C4-2B (cell line): ENCODE measurements around the gene LIN28B.

Experiments used
- ZFX ChIP-seq: fragments of 450-650 bp; IDR thresholded peaks from 2 replicates; pipeline ENCODE4 v1.6.1; 2017
- TF ChIP-seq, protein P1 (sequence below): fragments of 450-650 bp; conservative IDR thresholded peaks from 2 replicates; pipeline ENCODE4 v1.5.1; 2017; ENCODE audit warnings: mild to moderate bottlenecking

DNA sequence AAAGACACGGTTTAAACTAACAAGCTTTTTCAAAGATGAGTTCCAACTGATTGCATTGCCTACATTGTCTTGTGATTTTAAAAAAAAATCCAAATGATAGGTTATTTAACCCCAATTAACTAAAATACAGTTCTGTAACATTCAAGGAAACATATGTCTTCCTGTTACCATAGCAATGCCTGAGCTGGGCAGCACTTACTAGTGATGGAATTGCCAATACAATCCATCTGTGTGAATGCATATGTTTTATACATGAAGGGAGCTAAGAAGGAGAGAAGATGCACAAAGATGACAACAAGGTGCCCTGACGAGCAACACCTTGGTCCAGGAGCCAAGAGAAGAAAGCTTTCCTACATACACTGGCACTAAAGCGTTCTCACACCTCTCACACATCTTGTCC lies 154.2 kb downstream of the LIN28B start:
- TF ChIP-seq, protein P1, sequence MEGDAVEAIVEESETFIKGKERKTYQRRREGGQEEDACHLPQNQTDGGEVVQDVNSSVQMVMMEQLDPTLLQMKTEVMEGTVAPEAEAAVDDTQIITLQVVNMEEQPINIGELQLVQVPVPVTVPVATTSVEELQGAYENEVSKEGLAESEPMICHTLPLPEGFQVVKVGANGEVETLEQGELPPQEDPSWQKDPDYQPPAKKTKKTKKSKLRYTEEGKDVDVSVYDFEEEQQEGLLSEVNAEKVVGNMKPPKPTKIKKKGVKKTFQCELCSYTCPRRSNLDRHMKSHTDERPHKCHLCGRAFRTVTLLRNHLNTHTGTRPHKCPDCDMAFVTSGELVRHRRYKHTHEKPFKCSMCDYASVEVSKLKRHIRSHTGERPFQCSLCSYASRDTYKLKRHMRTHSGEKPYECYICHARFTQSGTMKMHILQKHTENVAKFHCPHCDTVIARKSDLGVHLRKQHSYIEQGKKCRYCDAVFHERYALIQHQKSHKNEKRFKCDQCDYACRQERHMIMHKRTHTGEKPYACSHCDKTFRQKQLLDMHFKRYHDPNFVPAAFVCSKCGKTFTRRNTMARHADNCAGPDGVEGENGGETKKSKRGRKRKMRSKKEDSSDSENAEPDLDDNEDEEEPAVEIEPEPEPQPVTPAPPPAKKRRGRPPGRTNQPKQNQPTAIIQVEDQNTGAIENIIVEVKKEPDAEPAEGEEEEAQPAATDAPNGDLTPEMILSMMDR = no peak
- TF ChIP-seq ZFX = no peak
